ENCODE results near the gene RAB21.

DNA sequence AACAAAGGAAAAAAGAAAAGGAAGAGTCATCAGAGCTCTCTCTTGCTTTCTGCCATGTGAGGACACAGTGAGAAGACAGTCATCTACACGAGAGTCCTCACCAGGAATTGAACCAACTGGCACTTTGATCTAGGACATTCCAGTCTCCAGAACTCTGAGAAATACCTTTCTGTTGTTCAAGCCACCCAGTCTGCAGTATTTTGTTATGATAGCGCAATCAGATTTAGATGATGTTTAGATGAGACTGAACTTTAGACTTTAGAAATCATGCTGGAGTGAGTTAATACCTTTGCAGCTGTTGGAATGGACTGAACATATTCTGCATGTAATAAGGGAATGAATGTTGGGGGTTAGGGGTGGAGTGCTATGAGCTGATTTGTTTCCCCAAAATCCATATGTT, 28.1 kb upstream of the RAB21 start:
- no peak for TF ChIP-seq CTCF (IDR thresholded peaks at IDR 0.05; ENCODE audit: low read depth, low read length, missing input control)
- no peak for TF ChIP-seq JUND (IDR thresholded peaks at IDR 0.05)
- no peak for TF ChIP-seq NR2F2 (IDR thresholded peaks at IDR 0.05)
- TF ChIP-seq, protein P1, sequence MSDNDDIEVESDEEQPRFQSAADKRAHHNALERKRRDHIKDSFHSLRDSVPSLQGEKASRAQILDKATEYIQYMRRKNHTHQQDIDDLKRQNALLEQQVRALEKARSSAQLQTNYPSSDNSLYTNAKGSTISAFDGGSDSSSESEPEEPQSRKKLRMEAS (IDR thresholded peaks at IDR 0.05): no peak
- TF ChIP-seq YY1 (IDR thresholded peaks at IDR 0.05): no peak
- no peak for TF ChIP-seq EGR1 (IDR thresholded peaks at IDR 0.05; ENCODE audit: low read depth in 2 of 2)
